CD4-positive, alpha-beta T cell treated with Interleukin-15 for 1 hour (primary cell): ENCODE data around the gene YIPF5.

Source experiments
- DNase-seq: peaks from one replicate; pipeline ENCODE4 v3.0.0-alpha.2; 2020

YIPF5 gene

DNA sequence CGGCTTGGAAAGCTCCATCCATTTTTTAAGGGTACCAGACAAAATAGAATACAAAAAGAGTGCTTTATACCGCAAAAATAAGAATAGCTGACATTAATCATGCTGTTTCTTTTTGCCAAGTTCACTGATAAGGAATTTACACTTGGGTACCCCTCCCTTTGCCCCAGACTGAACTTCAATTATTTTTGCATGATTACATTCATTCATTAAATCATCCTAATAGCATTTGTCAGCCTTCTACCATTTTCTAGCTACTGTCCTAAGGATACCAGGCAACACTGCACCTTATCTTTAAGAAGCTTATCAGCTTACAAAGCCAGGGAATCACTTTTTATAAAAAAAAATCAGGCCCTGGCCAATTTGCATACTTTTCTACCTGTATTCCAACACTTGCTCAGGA, 48.4 kb downstream of the YIPF5 start:
- DNase-seq: no peak

DNA sequence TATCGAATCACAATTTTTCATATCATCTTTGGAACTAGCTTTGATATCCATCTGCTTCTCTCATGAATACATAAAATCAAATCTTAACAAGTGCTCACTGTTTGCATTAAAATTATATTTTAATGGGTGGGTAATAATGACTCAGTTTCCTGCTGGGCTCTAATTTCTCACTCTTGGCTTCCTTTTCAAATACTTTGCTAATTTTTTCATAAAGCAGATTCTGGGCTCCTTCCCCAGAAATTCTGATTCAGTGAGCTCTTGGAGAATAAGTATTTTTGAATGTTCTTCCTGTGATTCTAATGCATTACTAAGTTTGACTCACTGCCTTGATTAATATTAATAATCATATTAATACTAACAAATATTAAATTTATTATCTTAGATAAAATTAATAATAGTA, 48.9 kb downstream of the YIPF5 start:
- no peak for DNase-seq

DNA sequence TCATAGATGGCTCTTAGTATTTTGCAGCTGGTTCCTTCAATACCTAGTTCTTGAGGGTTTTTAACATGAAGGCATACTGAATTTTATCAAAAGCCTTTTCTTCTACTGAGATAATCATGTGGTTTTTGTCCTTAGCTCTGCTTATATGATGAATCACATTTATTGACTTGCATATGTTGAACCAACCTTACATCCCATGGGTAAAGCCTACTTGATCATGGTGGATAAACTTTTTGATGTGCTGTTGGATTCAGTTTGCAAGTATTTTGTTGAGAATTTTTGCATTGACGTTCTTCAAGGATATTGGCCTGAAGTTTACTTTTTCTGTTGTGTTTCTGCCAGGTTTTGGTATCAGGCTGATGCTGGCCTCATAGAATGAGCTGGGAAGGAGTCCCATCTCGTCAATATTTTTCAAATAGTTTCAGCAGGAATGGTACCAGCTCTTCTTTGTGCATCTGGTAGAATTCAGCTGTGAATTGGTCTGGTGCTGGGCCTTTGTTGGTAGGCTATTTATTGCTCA, 49.7 kb downstream of the YIPF5 start:
- DNase-seq: no peak

DNA sequence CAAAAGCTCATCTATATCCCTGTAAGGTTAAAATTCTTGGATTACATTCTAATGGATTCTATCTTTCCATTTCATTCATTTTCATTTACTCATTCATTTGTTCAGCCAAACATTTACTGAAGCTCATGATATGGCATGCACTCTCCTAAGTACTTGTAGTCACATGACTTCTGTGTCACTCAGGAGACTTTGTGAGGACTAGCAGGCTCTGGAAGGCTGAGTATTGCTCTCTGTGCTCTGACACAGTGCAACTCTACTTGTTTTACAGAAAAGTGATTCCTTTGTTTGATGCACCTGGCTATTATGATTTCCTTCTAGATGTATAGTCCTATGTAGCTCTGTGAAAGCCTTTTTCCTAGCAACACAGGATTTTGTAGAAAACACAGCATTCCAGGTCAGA, 53.0 kb downstream of the YIPF5 start:
- no peak for DNase-seq

DNA sequence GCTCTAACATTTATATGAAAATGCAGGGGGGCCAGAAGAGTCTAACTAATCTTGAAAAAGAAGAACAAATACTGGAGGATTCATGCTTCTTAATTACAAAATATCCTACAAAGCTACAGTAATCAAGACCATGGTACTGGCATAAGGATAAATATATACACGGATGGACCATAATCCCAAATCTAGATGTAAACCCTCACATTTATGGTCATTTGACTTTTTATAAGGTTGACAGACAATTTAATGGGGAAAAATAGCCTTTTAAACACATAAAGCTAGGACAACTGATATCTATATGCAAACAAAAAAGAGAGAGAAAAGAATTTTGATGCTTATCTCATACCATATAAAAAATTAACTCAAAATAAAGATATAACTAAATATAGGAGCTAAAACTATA, 55.9 kb downstream of the YIPF5 start:
- DNase-seq: no peak
